ENCODE data around the gene GORASP1.

Gene GORASP1

DNA sequence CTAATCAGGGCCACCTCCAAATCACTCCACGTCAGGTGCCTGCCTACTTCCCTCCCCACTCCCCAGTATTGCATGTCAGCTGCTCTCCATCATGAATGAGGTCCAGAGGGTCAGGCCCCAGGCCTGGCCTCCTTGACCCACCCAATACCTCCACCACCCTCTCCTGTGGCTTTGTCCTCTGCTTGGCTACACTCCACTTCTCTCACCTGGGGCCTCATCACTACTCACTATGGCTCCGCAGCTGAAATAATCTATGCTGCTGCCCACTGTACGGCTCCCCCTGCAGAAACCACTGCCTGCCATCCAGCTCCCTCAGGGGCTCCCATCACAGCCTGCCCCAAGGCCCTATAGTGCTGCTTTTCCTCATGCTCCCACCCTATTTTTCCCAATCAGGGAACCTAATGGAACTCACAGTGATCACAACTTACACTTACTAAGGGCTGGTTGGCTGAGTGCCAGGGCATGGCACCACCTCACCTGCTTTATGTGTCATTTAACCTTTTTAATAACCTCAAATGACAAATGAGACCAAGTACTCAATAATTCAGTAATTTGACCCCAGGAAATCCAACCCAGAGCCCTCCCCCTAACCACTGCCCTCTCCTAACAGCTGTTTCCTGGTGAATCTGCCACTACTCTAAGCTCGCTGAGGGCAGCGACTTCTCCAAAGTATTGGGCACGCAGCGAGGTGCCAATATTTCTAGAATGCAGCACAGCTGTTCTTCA is 2.3 kb downstream of the GORASP1 start:
- no peaks in the 10 kb centered on the region for H3K27me3 ChIP-seq
- H3K27ac ChIP-seq: 0 out of 2 replicates have a peak overlapping the region, but pooled peaks have one; percentile 36
- no peak for TF ChIP-seq Cebpa-rat (IDR thresholded peaks at IDR 0.05)
- peaks cover 72% of the 10 kb centered on the region for H4K20me1 ChIP-seq
- no peak overlapping the region for H3K4me3 ChIP-seq
- peaks cover 16% of the 10 kb centered on the region for H3K36me3 ChIP-seq
- no peaks in the 10 kb centered on the region for H3K9me3 ChIP-seq
- H3K4me1 ChIP-seq: peaks cover 49% of the 10 kb centered on the region
- peak overlapping the region; percentile 99 for H3K4me2 ChIP-seq
- H3K9ac ChIP-seq: no peak overlapping the region

DNA sequence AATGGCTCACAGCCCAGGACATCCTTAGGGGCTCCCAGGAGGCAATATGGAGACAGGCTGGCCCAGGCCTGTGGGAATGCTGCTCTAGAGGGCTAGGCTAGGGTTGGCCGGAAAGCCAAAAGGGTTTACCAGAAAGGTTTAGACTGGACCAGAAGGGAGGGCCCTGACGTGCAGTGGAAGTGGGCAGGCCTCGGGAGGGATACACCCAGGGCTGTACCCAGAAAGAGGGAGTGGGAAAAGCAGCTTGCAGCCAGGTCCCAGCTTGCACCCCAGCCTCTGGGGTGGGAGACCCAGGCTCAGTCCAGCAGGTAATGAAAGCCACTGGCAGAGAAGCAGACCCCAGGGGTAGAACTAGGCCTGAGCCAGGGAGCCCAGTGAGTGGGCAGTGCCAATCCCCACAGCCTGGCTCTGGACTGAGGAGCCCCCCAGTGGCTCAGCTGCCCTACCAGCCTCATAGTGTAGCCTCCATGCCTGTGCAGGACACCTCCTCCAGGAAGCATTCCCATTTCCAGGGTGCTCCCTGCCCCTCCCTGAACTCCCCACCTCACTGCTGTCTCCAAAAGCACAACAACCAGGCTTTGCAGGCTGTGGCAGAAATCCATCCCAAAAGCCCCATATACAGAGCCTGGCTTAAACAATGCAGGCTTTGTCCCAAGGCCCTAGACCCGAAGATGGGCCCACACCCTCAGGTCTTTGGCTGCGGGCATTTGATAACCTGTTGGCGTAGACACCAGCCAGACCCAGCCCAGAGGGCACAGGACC is 3.5 kb downstream of the GORASP1 start:
- Histone ChIP-seq H3K9ac (no peak overlapping the region), H3K4me3 (no peak overlapping the region), H3K4me1 (peaks cover 38% of the 10 kb centered on the region)

DNA sequence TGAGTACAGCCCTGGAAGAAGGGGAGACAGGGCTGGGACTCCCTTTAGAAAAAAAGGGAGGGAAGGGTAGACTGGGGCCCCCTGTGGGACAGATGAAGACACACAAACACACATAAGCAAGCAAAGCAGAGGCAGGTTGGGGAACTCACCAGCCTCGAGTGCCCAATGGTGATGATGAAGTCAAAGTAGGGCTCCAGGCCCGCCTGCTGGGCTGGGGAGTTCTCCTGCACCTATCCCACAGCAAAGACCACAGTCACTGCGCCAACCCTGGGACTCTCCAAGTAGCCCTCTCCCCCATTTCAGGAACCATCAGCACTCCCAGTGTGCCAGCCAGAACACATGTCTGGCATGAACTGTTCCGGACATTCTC is 4.1 kb downstream of the GORASP1 start:
- Histone ChIP-seq H3K36me3 (peaks cover 34% of the 10 kb centered on the region), H4K20me1 (peaks cover 83% of the 10 kb centered on the region), H3K9ac (no peak overlapping the region), H3K27ac (0 out of 2 replicates have a peak overlapping the region, but pooled peaks have one; percentile 38), H3K4me3 (no peak overlapping the region), H3K4me1 (peaks cover 31% of the 10 kb centered on the region), H3K9me3 (no peaks in the 10 kb centered on the region), H3K27me3 (no peaks in the 10 kb centered on the region), H3K4me2 (no peak overlapping the region)
- TF ChIP-seq Cebpa-rat (IDR thresholded peaks at IDR 0.05): no peak

More for the DNA sequence above, 3.5 kb downstream of the GORASP1 start:
- H3K4me2 ChIP-seq: peak overlapping the region; percentile 99; the same call in 1 of the 2 replicates
- peaks cover 81% of the 10 kb centered on the region for H4K20me1 ChIP-seq
- H3K36me3 ChIP-seq: peaks cover 28% of the 10 kb centered on the region
- peak overlapping the region; percentile 36; the same call in 1 of the 2 replicates for H3K27ac ChIP-seq
- H3K27me3 ChIP-seq: no peaks in the 10 kb centered on the region
- H3K9me3 ChIP-seq: no peaks in the 10 kb centered on the region
- no peak for TF ChIP-seq Cebpa-rat (IDR thresholded peaks at IDR 0.05)

DNA sequence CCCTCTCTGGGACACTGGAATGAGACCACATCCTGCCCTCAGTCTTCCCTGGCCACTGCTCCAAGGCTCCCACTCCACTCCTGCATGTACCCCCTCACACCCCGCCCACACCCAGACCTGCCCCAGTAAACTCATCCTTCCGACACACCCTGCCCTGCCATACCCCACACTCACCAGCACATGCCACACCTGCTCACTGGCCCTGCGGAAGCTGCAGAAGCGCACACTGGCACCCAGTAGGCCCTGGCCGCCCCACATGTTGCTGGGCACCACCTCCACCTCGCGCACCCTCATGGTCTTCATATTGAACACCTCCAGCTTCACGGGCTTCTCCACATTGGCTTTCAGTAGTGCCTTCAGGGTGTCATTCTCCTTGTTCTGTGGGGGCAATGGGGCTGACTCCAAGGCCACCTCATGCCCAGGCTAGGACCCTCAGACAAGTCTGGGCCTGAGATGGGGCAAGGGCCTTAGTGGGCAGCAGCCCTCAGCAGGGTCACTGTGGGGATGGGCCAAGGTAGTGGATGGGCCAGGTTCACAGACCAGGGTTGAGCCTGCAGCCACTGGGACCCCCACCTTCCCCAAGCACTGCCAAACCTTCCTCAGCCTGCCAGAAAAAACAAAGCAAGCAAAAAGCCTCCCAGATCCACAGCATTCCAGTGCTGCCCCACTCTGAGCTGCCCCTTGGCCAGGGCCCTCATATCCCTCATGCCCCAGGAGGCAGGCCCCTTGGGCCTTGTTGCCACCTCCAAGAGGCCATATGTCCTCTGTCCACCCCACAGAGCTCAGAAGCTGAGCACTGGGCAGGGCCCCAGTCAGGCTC is 4.7 kb downstream of the GORASP1 start:
- Histone ChIP-seq H3K4me2 (no peak overlapping the region), H3K4me1 (peaks cover 25% of the 10 kb centered on the region), H3K9ac (no peak overlapping the region), H3K4me3 (no peak overlapping the region), H3K27ac (0 out of 2 replicates have a peak overlapping the region, but pooled peaks have one; percentile 38), H3K9me3 (no peaks in the 10 kb centered on the region), H3K36me3 (peaks cover 40% of the 10 kb centered on the region), H4K20me1 (peaks cover 88% of the 10 kb centered on the region), H3K27me3 (no peaks in the 10 kb centered on the region)
- no peak for TF ChIP-seq Cebpa-rat (IDR thresholded peaks at IDR 0.05)

DNA sequence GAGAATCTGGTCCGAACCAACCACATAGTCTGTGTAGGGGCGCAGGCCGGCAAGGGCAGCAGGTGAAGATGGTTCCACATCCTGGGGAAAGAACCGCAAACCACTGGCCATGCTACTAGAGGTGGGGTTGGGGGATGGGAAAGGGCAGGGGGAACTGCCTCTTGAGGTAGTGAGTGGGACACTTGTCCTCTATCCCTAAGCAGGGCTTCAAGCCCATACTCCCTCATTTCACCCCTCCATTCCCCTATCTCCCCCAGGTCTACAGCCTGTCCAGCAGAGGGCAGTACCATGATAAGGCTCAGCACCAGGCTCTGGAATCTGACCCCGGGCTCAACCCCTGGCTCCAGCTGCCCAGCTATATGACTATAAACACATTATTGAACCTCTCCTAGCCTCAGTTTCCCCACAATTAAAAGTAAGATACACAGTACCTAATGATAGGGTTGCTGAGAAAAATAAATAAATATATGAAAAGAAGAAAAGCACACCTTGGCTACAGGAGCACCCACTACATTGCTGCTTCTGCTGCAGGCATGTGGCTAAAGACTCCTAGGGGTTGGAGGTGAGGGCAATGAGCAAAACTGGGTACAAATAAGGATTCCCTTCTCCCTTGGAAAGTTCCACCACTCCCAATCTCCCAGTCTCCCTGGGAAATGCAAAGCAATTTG is 6.3 kb downstream of the GORASP1 start:
- peaks cover 19% of the 10 kb centered on the region for H3K4me1 ChIP-seq
- no peaks in the 10 kb centered on the region for H3K9me3 ChIP-seq
- H3K27ac ChIP-seq: no peak overlapping the region
- no peak overlapping the region for H3K4me3 ChIP-seq
- no peak for TF ChIP-seq Cebpa-rat (IDR thresholded peaks at IDR 0.05)
- H3K27me3 ChIP-seq: no peaks in the 10 kb centered on the region
- H3K9ac ChIP-seq: no peak overlapping the region
- peaks cover 97% of the 10 kb centered on the region for H4K20me1 ChIP-seq
- H3K36me3 ChIP-seq: peaks cover 56% of the 10 kb centered on the region
- no peak overlapping the region for H3K4me2 ChIP-seq

DNA sequence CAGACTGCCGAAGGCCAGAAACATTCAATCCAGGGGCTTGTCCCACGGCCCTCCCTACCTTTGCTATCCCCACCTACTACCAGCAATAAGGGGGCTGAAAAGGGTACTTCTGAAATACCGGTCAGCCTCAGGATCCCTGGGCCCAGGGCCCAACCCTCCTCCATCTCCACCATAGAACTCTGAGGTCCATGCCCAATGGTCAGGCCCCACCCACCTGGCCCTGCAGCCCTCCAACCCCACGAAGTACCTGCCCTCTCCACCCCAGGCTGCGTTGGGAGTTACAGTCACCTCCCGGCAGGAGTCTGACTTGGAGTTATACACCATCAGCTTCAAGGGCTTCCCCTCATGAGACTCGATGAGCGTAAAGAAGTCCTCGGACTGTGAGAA is 6.9 kb downstream of the GORASP1 start:
- Histone ChIP-seq H3K4me3 (no peak overlapping the region), H4K20me1 (peaks cover 91% of the 10 kb centered on the region), H3K4me1 (peaks cover 12% of the 10 kb centered on the region), H3K27ac (no peak overlapping the region), H3K4me2 (no peak overlapping the region), H3K27me3 (no peaks in the 10 kb centered on the region), H3K9me3 (no peaks in the 10 kb centered on the region), H3K36me3 (peaks cover 62% of the 10 kb centered on the region), H3K9ac (no peak overlapping the region)
- no peak for TF ChIP-seq Cebpa-rat (IDR thresholded peaks at IDR 0.05)

DNA sequence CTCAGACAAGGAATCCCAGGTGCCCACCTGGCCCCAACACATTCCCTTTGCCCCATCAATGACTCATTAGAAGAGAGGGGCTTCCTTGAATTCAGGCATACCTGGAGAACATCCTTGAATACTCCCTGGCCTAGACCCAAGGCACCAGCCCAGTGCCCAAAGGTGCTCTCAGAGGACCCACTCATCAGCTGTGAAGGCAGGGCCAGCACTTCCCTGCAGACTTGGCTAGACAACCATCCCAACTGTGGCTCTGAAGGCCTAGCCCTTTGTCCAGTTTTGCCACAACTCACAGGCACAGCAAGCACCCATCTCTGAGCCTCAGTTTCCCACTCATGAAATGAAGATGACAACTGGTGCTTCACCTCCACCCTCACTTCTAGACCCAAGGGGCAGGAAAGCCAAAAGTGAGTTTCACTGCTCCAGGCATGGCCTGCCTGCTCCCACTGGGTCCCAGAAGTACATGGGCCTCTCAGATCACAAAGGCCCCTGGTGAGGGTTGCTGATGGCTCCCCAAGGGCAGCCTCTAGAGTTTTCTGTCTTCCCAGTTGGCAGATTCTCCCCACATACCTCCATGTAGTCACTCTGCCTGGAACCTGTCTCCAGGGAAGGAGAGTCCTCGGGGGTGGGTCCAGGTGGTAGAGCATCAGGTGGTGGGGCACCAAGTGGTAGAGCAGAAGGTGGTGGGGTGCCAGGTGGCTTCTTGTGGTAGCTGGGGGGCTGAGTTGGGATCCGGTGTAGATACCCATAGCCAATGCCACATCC is 7.5 kb downstream of the GORASP1 start:
- Histone ChIP-seq H3K9ac (no peak overlapping the region), H3K4me1 (peaks cover 7% of the 10 kb centered on the region), H3K27me3 (no peaks in the 10 kb centered on the region), H3K27ac (no peak overlapping the region), H3K36me3 (peaks cover 68% of the 10 kb centered on the region), H4K20me1 (peaks cover 85% of the 10 kb centered on the region), H3K9me3 (no peaks in the 10 kb centered on the region), H3K4me3 (no peak overlapping the region), H3K4me2 (no peak overlapping the region)
- TF ChIP-seq Cebpa-rat (IDR thresholded peaks at IDR 0.05): no peak

DNA sequence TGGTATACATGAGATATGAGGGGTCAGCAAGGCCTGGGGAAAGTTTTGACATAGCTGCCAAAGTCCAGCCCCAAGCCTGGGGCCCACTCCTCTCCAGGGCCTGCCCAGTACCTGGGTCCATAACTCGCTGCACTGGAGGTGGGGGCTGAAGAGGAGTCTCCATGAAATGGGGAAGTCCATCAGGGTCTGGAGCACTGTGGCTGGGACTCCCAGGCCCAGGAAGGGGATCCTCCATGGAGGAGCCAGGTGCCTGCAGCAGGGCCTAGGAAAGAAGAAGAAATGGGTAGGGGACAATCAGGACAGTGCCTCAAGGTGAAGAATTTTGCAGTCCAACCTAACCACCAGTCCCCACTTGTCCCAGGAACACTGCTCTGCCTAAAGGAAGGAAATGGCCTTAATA is 8.2 kb downstream of the GORASP1 start:
- H3K4me3 ChIP-seq: no peak overlapping the region
- H3K36me3 ChIP-seq: peaks cover 75% of the 10 kb centered on the region
- H4K20me1 ChIP-seq: peaks cover 78% of the 10 kb centered on the region
- no peak overlapping the region for H3K4me2 ChIP-seq
- no peaks in the 10 kb centered on the region for H3K4me1 ChIP-seq
- no peak overlapping the region for H3K27ac ChIP-seq
- no peak for TF ChIP-seq Cebpa-rat (IDR thresholded peaks at IDR 0.05)
- H3K9ac ChIP-seq: no peak overlapping the region
- no peaks in the 10 kb centered on the region for H3K27me3 ChIP-seq
- no peaks in the 10 kb centered on the region for H3K9me3 ChIP-seq
